Loucy (cell line): ENCODE measurements around the gene MBNL1.

Experiments
- H2AFZ ChIP-seq: fragments of 200-600 bp; sonication (generic); 2 replicates; pipeline ENCODE4 v1.6.0; 2016; ENCODE audit warnings: antibody characterized with exemption, mild to moderate bottlenecking, low read length, moderate library complexity
- H3F3A ChIP-seq: fragments of 200-600 bp; 2 replicates; pipeline ENCODE4 v1.6.0; 2016; ENCODE audit warnings: antibody characterized with exemption, low read depth, mild to moderate bottlenecking
- H3K27me3 ChIP-seq: fragments of 200-600 bp; sonication (generic); 2 replicates; pipeline ENCODE4 v1.6.1; 2014; ENCODE audit warnings: low read length, mild to moderate bottlenecking; ENCODE audit not compliant: insufficient read depth, poor library complexity, severe bottlenecking
- H3K36me3 ChIP-seq: fragments of 200-600 bp; sonication (generic); 2 replicates; pipeline ENCODE4 v1.6.1; 2016; ENCODE audit warnings: low read length; ENCODE audit not compliant: insufficient read depth
- H3K4me1 ChIP-seq: fragments of 200-600 bp; sonication (generic); 2 replicates; pipeline ENCODE4 v1.5.1; 2014; ENCODE audit warnings: low read length, mild to moderate bottlenecking; ENCODE audit not compliant: insufficient read depth, poor library complexity, severe bottlenecking
- H3K4me2 ChIP-seq: fragments of 200-600 bp; sonication (generic); 2 replicates; pipeline ENCODE4 v1.6.0; 2014; ENCODE audit warnings: antibody characterized with exemption, low read length, low read depth, mild to moderate bottlenecking; ENCODE audit not compliant: poor library complexity, severe bottlenecking
- H3K4me3 ChIP-seq: fragments of 200-600 bp; sonication (generic); 2 replicates; pipeline ENCODE4 v1.5.1; 2014; ENCODE audit warnings: low read length, mild to moderate bottlenecking, mixed read lengths; ENCODE audit not compliant: poor library complexity, severe bottlenecking
- H3K79me2 ChIP-seq: fragments of 200-600 bp; sonication (generic); 2 replicates; pipeline ENCODE4 v1.6.1; 2014; ENCODE audit warnings: low read length; ENCODE audit not compliant: insufficient read depth
- H3K9ac ChIP-seq: fragments of 200-600 bp; sonication (generic); 2 replicates; pipeline ENCODE4 v1.6.0; 2014; ENCODE audit warnings: mild to moderate bottlenecking, low read depth, low read length, moderate library complexity; ENCODE audit not compliant: poor library complexity, severe bottlenecking
- H3K9me2 ChIP-seq: fragments of 200-600 bp; sonication (generic); replicated peaks from 2 replicates; pipeline ENCODE4 v1.6.1; 2016; ENCODE audit warnings: low read depth, low read length, mixed read lengths
- H3K9me3 ChIP-seq: fragments of 200-600 bp; sonication (generic); 2 replicates; pipeline ENCODE4 v1.6.1; 2014; ENCODE audit warnings: mild to moderate bottlenecking, antibody characterized with exemption, low read length, low read depth; ENCODE audit not compliant: insufficient read depth
- H4K20me1 ChIP-seq: fragments of 200-600 bp; sonication (generic); 2 replicates; pipeline ENCODE4 v1.6.0; 2014; ENCODE audit warnings: antibody characterized with exemption, low read length, mild to moderate bottlenecking; ENCODE audit not compliant: insufficient read depth, poor library complexity, severe bottlenecking
- EZH2phosphoT487 ChIP-seq: fragments of 200-600 bp; IDR thresholded peaks from 2 replicates; pipeline ENCODE4 v1.6.1; 2018; ENCODE audit warnings: antibody characterized with exemption, mild to moderate bottlenecking, moderate library complexity, borderline replicate concordance
- TF ChIP-seq, protein P1 (sequence below): fragments of 200-600 bp; sonication (generic); conservative IDR thresholded peaks from 2 replicates; pipeline ENCODE4 v1.5.1; 2014; ENCODE audit warnings: mild to moderate bottlenecking, antibody characterized with exemption, low read length

Gene MBNL1

DNA sequence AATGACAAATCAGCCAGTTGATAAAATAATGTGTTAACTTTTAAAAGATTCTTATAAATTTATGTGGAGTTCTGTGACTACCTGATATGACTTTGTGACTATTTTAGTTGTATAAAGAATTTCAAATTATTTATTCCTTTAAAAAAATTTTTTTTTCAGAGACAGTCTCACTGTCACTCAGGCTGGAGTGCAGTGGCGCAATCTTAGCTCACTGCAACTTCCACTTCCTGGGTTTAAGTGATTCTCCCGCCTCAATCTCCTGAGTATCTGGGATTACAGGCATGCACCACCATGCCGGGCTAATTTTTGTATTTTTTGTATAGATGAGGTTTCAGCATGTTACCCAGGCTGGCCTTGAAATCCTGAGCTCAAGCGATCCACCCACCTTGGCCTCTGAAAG lies 48.5 kb downstream of the MBNL1 start:
- Histone ChIP-seq H3K4me2 (no peak overlapping the region), H2AFZ (no peak overlapping the region), H3K9me2 (no peaks in the 10 kb centered on the region), H3K79me2 (peaks cover 100% of the 10 kb centered on the region), H3F3A (no peaks in the 10 kb centered on the region), H3K27me3 (no peaks in the 10 kb centered on the region), H3K4me1 (peaks cover 11% of the 10 kb centered on the region), H3K4me3 (no peak overlapping the region), H3K9ac (no peak overlapping the region), H3K36me3 (peaks cover 36% of the 10 kb centered on the region; the same call in 1 of the 2 replicates), H4K20me1 (peaks cover 97% of the 10 kb centered on the region), H3K9me3 (no peaks in the 10 kb centered on the region)
- no peak for TF ChIP-seq EZH2phosphoT487
- TF ChIP-seq, protein P1, sequence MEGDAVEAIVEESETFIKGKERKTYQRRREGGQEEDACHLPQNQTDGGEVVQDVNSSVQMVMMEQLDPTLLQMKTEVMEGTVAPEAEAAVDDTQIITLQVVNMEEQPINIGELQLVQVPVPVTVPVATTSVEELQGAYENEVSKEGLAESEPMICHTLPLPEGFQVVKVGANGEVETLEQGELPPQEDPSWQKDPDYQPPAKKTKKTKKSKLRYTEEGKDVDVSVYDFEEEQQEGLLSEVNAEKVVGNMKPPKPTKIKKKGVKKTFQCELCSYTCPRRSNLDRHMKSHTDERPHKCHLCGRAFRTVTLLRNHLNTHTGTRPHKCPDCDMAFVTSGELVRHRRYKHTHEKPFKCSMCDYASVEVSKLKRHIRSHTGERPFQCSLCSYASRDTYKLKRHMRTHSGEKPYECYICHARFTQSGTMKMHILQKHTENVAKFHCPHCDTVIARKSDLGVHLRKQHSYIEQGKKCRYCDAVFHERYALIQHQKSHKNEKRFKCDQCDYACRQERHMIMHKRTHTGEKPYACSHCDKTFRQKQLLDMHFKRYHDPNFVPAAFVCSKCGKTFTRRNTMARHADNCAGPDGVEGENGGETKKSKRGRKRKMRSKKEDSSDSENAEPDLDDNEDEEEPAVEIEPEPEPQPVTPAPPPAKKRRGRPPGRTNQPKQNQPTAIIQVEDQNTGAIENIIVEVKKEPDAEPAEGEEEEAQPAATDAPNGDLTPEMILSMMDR: no peak

DNA sequence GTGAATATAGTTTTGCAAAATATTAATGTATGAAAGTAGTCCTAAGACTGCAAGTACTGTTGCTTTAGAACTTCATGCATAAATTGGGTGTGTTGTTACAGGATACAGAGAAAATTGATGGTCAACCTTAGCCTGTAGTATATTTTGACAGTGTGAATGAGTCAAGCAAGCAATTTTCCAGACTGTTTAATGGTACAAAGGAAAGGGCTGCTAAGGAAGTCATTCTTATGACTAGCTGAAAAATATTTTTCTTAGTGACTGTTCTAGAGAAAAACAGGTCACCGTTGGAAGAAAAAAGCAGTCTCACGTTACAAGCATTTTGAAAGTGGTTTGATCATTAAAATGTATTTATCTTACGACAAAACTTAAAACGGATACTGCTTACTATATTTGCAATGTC lies 49.2 kb downstream of the MBNL1 start:
- Histone ChIP-seq H3K9me2 (no peaks in the 10 kb centered on the region), H3K9ac (no peak overlapping the region), H3K79me2 (peaks cover 100% of the 10 kb centered on the region), H3K4me3 (no peak overlapping the region), H3F3A (no peaks in the 10 kb centered on the region), H3K4me2 (no peak overlapping the region), H3K9me3 (no peaks in the 10 kb centered on the region), H4K20me1 (peaks cover 99% of the 10 kb centered on the region), H3K4me1 (peaks cover 11% of the 10 kb centered on the region), H3K36me3 (peaks cover 33% of the 10 kb centered on the region; the same call in 1 of the 2 replicates), H2AFZ (no peak overlapping the region), H3K27me3 (no peaks in the 10 kb centered on the region)
- no peak for TF ChIP-seq EZH2phosphoT487
- TF ChIP-seq, protein P1: no peak

DNA sequence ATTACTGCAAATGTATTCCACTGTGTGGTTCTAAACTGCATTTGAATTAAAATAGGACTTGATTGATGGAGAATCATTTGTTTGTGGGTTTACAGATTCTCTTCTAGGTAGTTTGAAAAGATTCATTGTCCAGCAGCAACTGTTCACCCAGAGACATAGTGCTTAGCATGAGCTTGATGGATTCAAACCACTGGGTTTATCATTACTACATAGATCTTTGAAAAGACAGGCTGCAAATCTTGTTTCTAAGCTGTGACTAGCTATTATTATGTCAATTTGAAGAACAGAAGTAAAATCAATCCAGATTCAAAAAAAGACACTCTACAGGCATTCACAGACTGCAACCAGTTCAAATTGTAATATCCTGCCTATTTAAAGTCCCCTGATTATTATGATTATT lies 49.8 kb downstream of the MBNL1 start:
- no peak overlapping the region for H3K4me3 ChIP-seq
- H3K79me2 ChIP-seq: peaks cover 99% of the 10 kb centered on the region
- H3K9me3 ChIP-seq: no peaks in the 10 kb centered on the region
- no peak overlapping the region for H3K4me2 ChIP-seq
- peaks cover 13% of the 10 kb centered on the region for H3K4me1 ChIP-seq
- H4K20me1 ChIP-seq: peaks cover 99% of the 10 kb centered on the region
- TF ChIP-seq, protein P1: no peak
- TF ChIP-seq EZH2phosphoT487: no peak
- no peaks in the 10 kb centered on the region for H3K9me2 ChIP-seq
- H3K36me3 ChIP-seq: peaks cover 30% of the 10 kb centered on the region; the same call in 1 of the 2 replicates
- H3F3A ChIP-seq: no peaks in the 10 kb centered on the region
- no peak overlapping the region for H3K9ac ChIP-seq
- H2AFZ ChIP-seq: no peak overlapping the region
- no peaks in the 10 kb centered on the region for H3K27me3 ChIP-seq
